ENCODE results near the gene LY6G6C. TPM values are rescaled to one million over a fixed set of nuclear protein-coding genes. Genes with fewer than 3 reads are reported as not detected.

LY6G6C gene
- total RNA-seq, 1 experiment from 2014 or later, result not detected

GRCh38 chr6:31687321-31687720 lies 34.2 kb downstream of the LY6G6C start:
- H3K9ac ChIP-seq (ENCODE audit: extremely low read depth, insufficient read length, low read length), result no peak overlapping the region
- H3K18ac ChIP-seq (ENCODE audit: insufficient read length, low read depth, low read length), result no peak overlapping the region
- no peak for DNase-seq
- H3K9me3 ChIP-seq (ENCODE audit: control insufficient read depth, low read depth, low read length), result no peaks in the 10 kb centered on the region
- no peak overlapping the region for H3K23ac ChIP-seq (ENCODE audit: insufficient read length, low read depth, low read length)
- H3K9me3 Mint-ChIP-seq, result no peaks in the 10 kb centered on the region; a peak in 2 of 5 replicates
- peaks cover 8% of the 10 kb centered on the region for H3K27me3 Mint-ChIP-seq (ENCODE audit: low read depth)
- no peak overlapping the region for H3K4ac ChIP-seq (ENCODE audit: low read depth, low read length)
- no peak overlapping the region for H2BK12ac ChIP-seq (ENCODE audit: insufficient read length, low read depth, low read length)
- H2BK120ac ChIP-seq (ENCODE audit: low read depth, low read length, poor library complexity, severe bottlenecking), result no peak overlapping the region
- no peak for TF ChIP-seq CTCF (conservative IDR thresholded peaks at IDR 0.05)
- H3K4me1 Mint-ChIP-seq, result peaks cover 13 to 19% of the 10 kb centered on the region in 2 experiments
- no peaks in the 10 kb centered on the region; the same call in 1 of the 2 replicates for H3K27me3 ChIP-seq (ENCODE audit: insufficient read depth, low read length)
- no peak overlapping the region for H4K91ac ChIP-seq (ENCODE audit: insufficient read length, low read depth, low read length)
- no peak overlapping the region for H4K8ac ChIP-seq (replicated peaks; ENCODE audit: insufficient read length, low read depth, low read length)
- no peak overlapping the region for H2AFZ ChIP-seq (ENCODE audit: low read length)
- H3K14ac ChIP-seq (ENCODE audit: insufficient read depth, low read length), result no peak overlapping the region
- no peaks in the 10 kb centered on the region for H4K20me1 ChIP-seq (ENCODE audit: control insufficient read depth, insufficient read depth, insufficient read length)
- H3T11ph ChIP-seq (ENCODE audit: low read length), result no peak overlapping the region
- H3K56ac ChIP-seq (ENCODE audit: insufficient read length, low read depth, low read length), result no peak overlapping the region
- no peak overlapping the region for H3K4me2 ChIP-seq (ENCODE audit: insufficient read depth, insufficient read length, low read length)
- 0 out of 7 replicates have a peak overlapping the region, but pooled peaks of 1 of the 3 experiments have one; percentile 23 for H3K27ac Mint-ChIP-seq
- H3K23me2 ChIP-seq (ENCODE audit: insufficient read length, low read depth, low read length, poor library complexity, severe bottlenecking), result peaks cover 9% of the 10 kb centered on the region
- peaks cover 14 to 49% (median 32%) of the 10 kb centered on the region in 3 experiments for H3K36me3 Mint-ChIP-seq (ENCODE audit: insufficient read depth in 1 of 3, low read depth in 3 of 3)
- H3K4me3 Mint-ChIP-seq, result no peak overlapping the region
- H2BK15ac ChIP-seq (ENCODE audit: low read depth, low read length), result no peak overlapping the region
- no peak overlapping the region for H2AK5ac ChIP-seq (ENCODE audit: insufficient read length, low read length)
- WGBS (ENCODE audit: extremely low coverage, insufficient read length, low lambda C conversion rate), result no CpG with 5 or more reads among the region's 8 CpGs
- H3K4me1 ChIP-seq (ENCODE audit: insufficient read depth, low read length), result no peaks in the 10 kb centered on the region
- H4K5ac ChIP-seq (ENCODE audit: insufficient read length, low read depth, low read length), result no peak overlapping the region
- no peak overlapping the region for H2BK20ac ChIP-seq (ENCODE audit: low read depth, low read length, poor library complexity, severe bottlenecking)
- H3K79me1 ChIP-seq (ENCODE audit: insufficient read depth, low read depth, low read length, poor library complexity, severe bottlenecking), result no peaks in the 10 kb centered on the region
- H2BK5ac ChIP-seq (ENCODE audit: insufficient read length, low read length), result no peak overlapping the region
- H3K27ac ChIP-seq (ENCODE audit: insufficient read length, low read depth, low read length), result no peak overlapping the region
- no peaks in the 10 kb centered on the region for H3K79me2 ChIP-seq (ENCODE audit: insufficient read depth, low read length)

Measured in H9 (cell line).